Thyroid gland (tissue), 4 donors: ENCODE results near the gene CCL17.

Experiments used
- CTCF ChIP-seq, 6 experiments: fragments of 200-600 bp in 3 of 6; fragments of 450-650 bp in 3 of 6; sonication (generic) in 3 of 6; IDR thresholded peaks; one replicate each; pipeline ENCODE4 v1.5.1; 2016 to 2019; ENCODE audit warnings: antibody characterized with exemption in 6 of 6, mild to moderate bottlenecking in 2 of 6, inconsistent platforms in 1 of 6, moderate library complexity in 1 of 6
- POLR2A ChIP-seq, 2 donors: fragments of 450-650 bp; IDR thresholded peaks; one replicate each; pipeline ENCODE4 v1.6.1; 2017; ENCODE audit warnings: antibody characterized with exemption in 2 of 2, mild to moderate bottlenecking in 2 of 2, moderate library complexity in 1 of 2

DNA sequence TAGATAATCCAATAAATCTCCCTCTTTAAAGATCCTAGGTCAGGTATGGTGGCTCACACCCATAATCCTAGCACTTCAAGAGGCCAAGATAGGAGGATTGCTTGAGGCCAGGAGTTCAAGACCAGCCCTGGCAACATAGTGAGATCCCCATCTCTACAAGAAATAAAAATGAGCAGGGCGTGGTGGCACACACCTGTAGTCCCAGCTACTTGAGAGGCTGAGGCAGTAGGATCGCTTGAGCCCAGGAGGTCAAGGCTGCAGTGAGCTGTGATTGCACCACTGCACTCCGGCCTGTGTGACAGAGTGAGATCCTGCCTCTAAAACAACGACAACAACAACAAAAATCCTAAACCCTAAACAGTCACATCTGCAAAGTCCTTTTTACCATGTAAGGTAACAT lies 48.0 kb upstream of the CCL17 start:
- TF ChIP-seq CTCF (IDR thresholded peaks at IDR 0.05) (no peak), POLR2A (IDR thresholded peaks at IDR 0.05) (no peak)
